HG03378 (cell line): ENCODE results near the gene MED27.

Experiments
- ATAC-seq: cut with Tn5 transposase; IDR thresholded peaks from one replicate; pipeline ENCODE4 v1.9.1; 2021; ENCODE audit warnings: mild to moderate bottlenecking, moderate library complexity; ENCODE audit not compliant: unreplicated experiment

The MED27 gene

GRCh38 chr9:131840751-131841702, 238.6 kb downstream of the MED27 start:
- no peak for ATAC-seq

- ATAC-seq = no peak
Observed at GRCh38 chr9:131840220-131840619, 239.4 kb downstream of the MED27 start.

- no peak for ATAC-seq
Observed at GRCh38 chr9:131839281-131840084, 240.2 kb downstream of the MED27 start.

DNA sequence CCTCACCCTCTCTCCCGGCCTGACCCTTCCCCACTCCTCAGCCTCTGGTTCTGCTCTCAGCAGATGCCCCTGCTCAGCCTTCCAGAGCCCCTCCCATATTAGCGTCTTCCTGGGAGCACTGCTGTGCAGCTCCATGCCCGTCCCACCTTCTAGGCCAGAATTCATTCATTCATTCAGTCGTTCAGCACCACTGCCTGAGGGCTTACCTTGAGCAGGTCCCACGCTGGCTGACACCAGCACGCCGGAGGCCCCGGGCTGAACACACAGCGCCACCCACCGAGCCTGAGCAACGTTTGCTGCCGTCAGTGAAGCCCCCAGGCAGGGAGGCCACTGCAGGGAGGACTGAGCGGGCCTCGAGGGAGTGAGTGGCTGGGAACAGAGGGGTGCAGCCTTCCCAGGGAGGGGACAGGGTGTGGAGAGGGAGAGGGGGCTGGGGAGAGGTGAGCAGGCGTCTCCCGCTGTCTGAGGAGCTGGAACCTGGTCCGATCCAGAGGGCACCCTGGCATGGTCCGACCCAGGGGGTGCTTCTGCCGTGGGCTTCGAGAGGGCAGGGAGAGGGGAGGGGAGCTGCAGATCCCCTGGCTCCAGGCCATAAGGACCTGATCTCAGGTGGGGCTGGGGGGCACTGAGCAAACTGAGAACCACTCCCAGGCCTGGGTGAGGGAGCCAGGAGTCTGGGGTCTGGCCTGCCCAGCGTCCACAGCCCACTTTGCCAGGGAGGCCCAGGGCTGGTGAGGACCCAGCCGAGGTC, 241.0 kb downstream of the MED27 start:
- ATAC-seq = no peak

- no peak for ATAC-seq
Observed at GRCh38 chr9:131837836-131838235, 241.8 kb downstream of the MED27 start.

- no peak for ATAC-seq
Observed at GRCh38 chr9:131837316-131837715, 242.4 kb downstream of the MED27 start.

- no peak for ATAC-seq
Observed at GRCh38 chr9:131836607-131837315, 242.9 kb downstream of the MED27 start.

- ATAC-seq = no peak
Observed at GRCh38 chr9:131836021-131836420, 243.6 kb downstream of the MED27 start.

- ATAC-seq = no peak
Observed at GRCh38 chr9:131835151-131835910, 244.3 kb downstream of the MED27 start.

GRCh38 chr9:131834721-131835120, 244.9 kb downstream of the MED27 start:
- no peak for ATAC-seq

DNA sequence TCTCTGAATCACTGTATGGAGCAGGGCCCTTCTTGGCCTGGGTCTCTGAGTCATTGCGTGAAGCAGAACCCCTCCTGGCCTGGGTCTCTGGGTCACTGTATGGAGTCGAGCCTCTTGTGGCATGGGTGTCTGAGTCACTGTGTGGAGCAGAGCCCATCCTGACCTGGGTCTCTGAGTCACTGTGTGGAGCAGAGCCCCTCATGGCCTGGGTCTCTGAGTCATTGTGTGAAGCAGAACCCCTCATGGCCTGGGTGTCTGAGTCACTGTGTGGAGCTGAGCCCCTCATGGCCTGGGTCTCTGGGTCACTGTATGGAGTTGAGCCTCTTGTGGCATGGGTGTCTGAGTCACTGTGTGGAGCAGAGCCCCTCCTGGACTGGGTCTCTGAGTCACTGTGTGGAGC, 245.8 kb downstream of the MED27 start:
- no peak for ATAC-seq

DNA sequence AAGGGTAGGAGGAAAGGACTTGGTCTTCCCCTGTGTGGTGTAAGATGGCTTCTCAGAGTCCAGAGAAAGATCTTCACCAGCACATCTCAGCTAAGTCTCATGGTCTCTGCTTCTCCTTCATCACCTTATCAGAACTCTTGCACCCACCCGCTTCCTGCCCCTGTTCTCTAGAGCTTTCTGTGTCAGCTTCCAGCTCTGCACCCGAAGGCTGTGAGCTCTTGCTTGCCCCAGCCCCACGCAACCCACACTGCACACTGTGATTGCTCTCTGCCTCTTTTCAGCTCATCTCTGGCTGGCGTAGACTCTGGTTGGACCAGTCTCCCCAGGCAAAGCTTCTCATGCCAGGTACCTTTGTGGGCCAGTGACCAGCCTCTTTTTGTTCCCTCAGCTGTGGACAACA, 246.6 kb downstream of the MED27 start:
- ATAC-seq = no peak

DNA sequence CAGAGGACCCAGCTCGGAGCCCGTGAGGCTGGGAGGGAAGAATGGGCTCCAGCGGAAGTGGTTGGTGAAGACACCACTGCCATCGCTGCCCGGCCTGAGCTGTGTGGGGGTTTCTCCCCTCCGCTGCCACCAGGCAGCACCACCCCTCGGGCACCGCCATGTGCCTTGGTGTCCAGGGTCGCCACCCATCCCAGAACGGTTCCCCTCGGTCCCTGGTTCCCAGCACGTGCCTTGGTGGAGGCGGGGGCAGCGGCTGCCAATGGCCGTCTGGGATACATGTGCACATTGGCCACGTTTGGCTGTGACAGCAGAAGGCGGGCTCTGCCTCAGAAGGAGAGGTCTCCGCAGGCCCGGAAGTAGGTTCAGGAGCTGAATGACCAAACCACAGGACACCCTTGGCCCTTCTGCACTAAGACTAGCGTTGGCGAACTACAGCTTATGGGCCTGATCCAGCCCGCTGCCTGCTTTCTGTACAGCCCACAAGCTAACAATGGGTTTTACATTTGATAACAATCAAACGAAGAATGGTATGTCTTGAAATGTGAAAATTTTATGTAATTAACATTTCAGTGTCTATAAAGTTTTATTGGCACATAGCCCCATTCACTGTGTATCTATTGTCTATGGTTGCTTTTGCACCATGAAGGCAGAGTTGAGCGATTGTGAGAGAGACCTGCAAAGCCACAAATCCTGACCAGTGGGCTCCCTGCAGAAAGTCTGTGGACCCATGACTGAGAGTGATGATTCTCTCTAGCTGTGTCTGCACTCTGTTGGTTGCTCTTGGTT, 248.1 kb downstream of the MED27 start:
- no peak for ATAC-seq

DNA sequence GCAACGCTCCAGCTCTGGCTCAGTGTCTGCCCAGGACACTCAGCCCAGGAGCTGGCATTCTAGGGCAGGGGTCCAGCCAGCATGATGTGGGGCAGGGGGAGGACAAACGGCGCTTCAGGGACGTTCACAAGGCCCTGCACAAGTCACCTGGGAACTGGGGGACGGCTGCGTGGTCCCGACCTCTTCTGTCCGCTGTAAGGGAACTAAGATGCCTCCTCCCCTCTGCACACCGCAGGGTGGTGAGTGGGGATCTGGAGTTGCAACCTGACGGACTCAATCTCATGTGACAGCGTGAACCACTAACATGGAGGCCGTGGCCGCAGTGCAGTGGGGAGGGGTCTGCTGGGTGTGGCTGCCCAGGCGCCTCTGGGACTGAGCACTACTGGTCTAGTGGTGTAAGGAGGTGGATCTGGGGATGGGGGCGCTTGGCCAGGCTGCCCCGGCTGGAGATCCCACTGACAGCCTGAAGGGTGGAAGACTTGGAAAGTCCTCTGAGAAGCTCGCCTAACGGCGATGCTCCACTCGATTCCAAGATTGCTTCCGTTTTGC, 251.8 kb downstream of the MED27 start:
- no peak for ATAC-seq

GRCh38 chr9:131826966-131827525, 252.6 kb downstream of the MED27 start:
- no peak for ATAC-seq

- ATAC-seq = no peak
Observed at GRCh38 chr9:131826053-131826452, 253.6 kb downstream of the MED27 start.

DNA sequence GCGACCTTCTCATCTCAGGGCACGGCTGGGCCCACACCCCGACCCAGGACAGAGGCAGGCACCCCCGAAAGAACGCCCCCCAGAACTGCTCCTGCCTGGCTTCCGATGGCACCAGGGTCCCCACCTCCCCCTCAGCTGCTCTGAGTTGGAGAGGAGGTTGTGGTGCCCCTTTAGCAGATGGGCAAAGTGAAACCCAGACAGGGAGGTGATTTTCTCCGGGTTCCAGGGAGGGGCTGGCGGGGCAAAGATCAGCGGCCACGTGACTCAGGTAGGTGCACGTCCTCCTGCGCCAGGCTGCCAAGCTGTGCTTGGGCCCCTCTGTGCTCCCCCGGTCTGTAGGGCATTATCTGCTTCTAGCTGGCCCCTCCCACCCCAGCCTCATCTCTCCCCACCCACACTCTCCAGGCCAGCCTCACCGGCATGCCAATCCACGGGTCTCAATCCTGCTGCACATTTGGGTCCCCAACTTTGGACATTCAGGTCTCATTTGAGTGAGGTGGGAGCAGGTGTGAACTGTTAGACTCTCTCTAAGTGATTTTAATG, 254.6 kb downstream of the MED27 start:
- ATAC-seq = no peak

DNA sequence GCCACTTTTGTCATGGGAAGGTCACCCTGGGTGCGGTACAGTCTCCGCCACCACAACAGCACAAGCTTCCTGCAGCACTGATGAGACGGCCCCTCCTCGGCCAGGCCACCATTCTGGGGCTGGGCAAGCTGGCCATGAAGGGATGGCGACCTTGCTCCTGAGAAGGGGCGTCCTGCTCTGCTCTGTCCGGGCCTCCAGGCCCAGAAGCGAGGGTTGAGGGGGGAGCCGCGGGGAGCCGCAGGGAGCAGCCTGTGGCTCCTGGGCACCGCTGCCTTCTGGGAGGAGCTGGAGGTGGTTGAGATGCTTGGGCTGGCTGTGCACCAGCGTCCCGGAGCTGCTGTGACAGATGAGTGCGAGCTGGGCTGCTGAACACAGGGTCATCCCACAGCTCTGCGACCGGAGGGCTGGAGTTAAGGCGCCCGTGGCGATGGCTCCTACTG, 255.5 kb downstream of the MED27 start:
- no peak for ATAC-seq
